Umbilical cord (tissue), 2 donors: ENCODE results near the gene EP400. TPM values are rescaled to one million over a fixed set of nuclear protein-coding genes. Genes with fewer than 3 reads are reported as not detected.

ENCODE experiments used
- DNase-seq: peaks from one replicate; pipeline ENCODE4 v3.0.0-alpha.2; 2015; ENCODE audit warnings: low spot score
- total RNA-seq: library from RNA; depleted of rRNA; stranded (reverse); fragments of >200 nt; gene quantifications from one replicate; pipeline ENCODE4 v1.2.3, GENCODE V29; 2014; ENCODE audit warnings: low replicate concordance; ENCODE audit not compliant: insufficient read depth

The EP400 gene
- total RNA-seq, 1 donor from 2014 or later: 15.4 TPM

GRCh38 chr12:131912518-131913274 is 37.0 kb upstream of the EP400 start:
- peak; percentile 72 for DNase-seq

GRCh38 chr12:131913666-131914065 is 36.1 kb upstream of the EP400 start:
- no peak for DNase-seq

- no peak for DNase-seq
Measured at GRCh38 chr12:131914179-131914702, 35.5 kb upstream of the EP400 start.

GRCh38 chr12:131915000-131915689 is 34.6 kb upstream of the EP400 start:
- no peak for DNase-seq

- no peak for DNase-seq
Measured at GRCh38 chr12:131915823-131916222, 33.9 kb upstream of the EP400 start.

GRCh38 chr12:131916306-131917138 is 33.2 kb upstream of the EP400 start:
- no peak for DNase-seq

GRCh38 chr12:131917139-131917710 is 32.5 kb upstream of the EP400 start:
- DNase-seq: no peak

- DNase-seq: no peak
Measured at GRCh38 chr12:131917711-131918306, 31.9 kb upstream of the EP400 start.

GRCh38 chr12:131918311-131919050 is 31.3 kb upstream of the EP400 start:
- no peak for DNase-seq

GRCh38 chr12:131919051-131919347 is 30.7 kb upstream of the EP400 start:
- no peak for DNase-seq

GRCh38 chr12:131919366-131920156 is 30.2 kb upstream of the EP400 start:
- no peak for DNase-seq

GRCh38 chr12:131920157-131920508 is 29.6 kb upstream of the EP400 start:
- DNase-seq: no peak

GRCh38 chr12:131920902-131921840 is 28.6 kb upstream of the EP400 start:
- DNase-seq: no peak

GRCh38 chr12:131921866-131922769 is 27.6 kb upstream of the EP400 start:
- DNase-seq: no peak

GRCh38 chr12:131922772-131923171 is 27.0 kb upstream of the EP400 start:
- DNase-seq: no peak

- no peak for DNase-seq
Measured at GRCh38 chr12:131923260-131923659, 26.5 kb upstream of the EP400 start.

- no peak for DNase-seq
Measured at GRCh38 chr12:131927110-131928079, 22.3 kb upstream of the EP400 start.
